AG04449 (cell line): ENCODE measurements around the gene IGFBP3.

Source experiments
- CTCF ChIA-PET: fragments of 350-600 bp; formaldehyde crosslinking; extraction: SDS; loops from one replicate; lab custom pipeline; 2021; ENCODE audit warnings: antibody characterized with exemption; lab: Yijun Ruan, JAX
- POLR2A ChIA-PET: fragments of 400-600, 350-600 bp; formaldehyde crosslinking; extraction: SDS; loops from one replicate; lab custom pipeline; 2020; ENCODE audit warnings: antibody characterized with exemption, inconsistent platforms; lab: Yijun Ruan, JAX
- DNase-seq: peaks from one replicate; pipeline ENCODE4 v3.0.0-alpha.2; 2010; ENCODE audit warnings: low read depth, low spot score
- H3K4me3 ChIP-seq: 2 replicates; pipeline ENCODE4 v1.5.1; 2011; ENCODE audit warnings: low read depth, mild to moderate bottlenecking, control low read depth, low read length
- CTCF ChIP-seq: IDR thresholded peaks from one replicate; pipeline ENCODE4 v1.5.1; 2011; ENCODE audit warnings: mild to moderate bottlenecking, moderate library complexity, low read length, control low read depth, inconsistent platforms; ENCODE audit not compliant: insufficient read depth; ENCODE audit errors: missing control alignments

Gene IGFBP3

GRCh38 chr7:45881280-45881758 lies 39.8 kb downstream of the IGFBP3 start:
- TF ChIP-seq CTCF, result no peak
- DNase-seq, result no peak
- no peak overlapping the region for H3K4me3 ChIP-seq
- POLR2A ChIA-PET, result no interaction called here
- CTCF ChIA-PET, result interaction anchor here (0.8 kb wide), 1 partner anchor 12 kb away, joined by 3 read pairs; no protein-coding TSS in a partner anchor

- CTCF ChIA-PET, result no interaction called here
- no peak for TF ChIP-seq CTCF
- no peak overlapping the region for H3K4me3 ChIP-seq
- POLR2A ChIA-PET, result no interaction called here
- DNase-seq, result no peak
Measured at GRCh38 chr7:45880433-45880860, 40.6 kb downstream of the IGFBP3 start.

GRCh38 chr7:45878457-45879144 lies 42.5 kb downstream of the IGFBP3 start:
- POLR2A ChIA-PET, result no interaction called here
- CTCF ChIA-PET, result interaction anchor here (2.4 kb wide), 1 partner anchor 12 kb away, joined by 10 read pairs; no protein-coding TSS in a partner anchor
- no peak overlapping the region for H3K4me3 ChIP-seq
- DNase-seq, result no peak
- TF ChIP-seq CTCF, result no peak

GRCh38 chr7:45876519-45876918 lies 44.6 kb downstream of the IGFBP3 start:
- no peak for DNase-seq
- TF ChIP-seq CTCF, result no peak
- no peak overlapping the region for H3K4me3 ChIP-seq
- ChIA-PET CTCF (interaction anchor here (2.4 kb wide), 1 partner anchor 14 kb away, joined by 10 read pairs; no protein-coding TSS in a partner anchor), POLR2A (no interaction called here)

- POLR2A ChIA-PET, result no interaction called here
- TF ChIP-seq CTCF, result no peak
- CTCF ChIA-PET, result interaction anchor here (0.8 to 1.7 kb wide), 3 partner anchors 10 to 16 kb away, joined by 4 to 8 read pairs (median 5); no protein-coding TSS in a partner anchor
- H3K4me3 ChIP-seq, result no peak overlapping the region
- peak; percentile 59 for DNase-seq
Measured at GRCh38 chr7:45874408-45875131, 46.5 kb downstream of the IGFBP3 start.

- ChIA-PET POLR2A (no interaction called here), CTCF (interaction anchor here (0.9 to 1.7 kb wide), 5 partner anchors 8 to 1306 kb away, joined by 3 to 8 read pairs (median 4); no protein-coding TSS in a partner anchor)
- TF ChIP-seq CTCF, result no peak
- DNase-seq, result no peak
- no peak overlapping the region for H3K4me3 ChIP-seq
Measured at GRCh38 chr7:45873355-45873754, 47.7 kb downstream of the IGFBP3 start.
